ENCODE results near the gene GPC3.

GRCh38 chrX:133598601-133599335 lies 386.6 kb downstream of the GPC3 start:
- no peak for TF ChIP-seq POLR2A (IDR thresholded peaks at IDR 0.05; ENCODE audit: low read depth, low read length)
- TF ChIP-seq RAD21 (IDR thresholded peaks at IDR 0.05; ENCODE audit: low read length): no peak
- no peak for TF ChIP-seq CTCF (conservative IDR thresholded peaks at IDR 0.05; ENCODE audit: low read depth, low read length)
- no peak for TF ChIP-seq MAZ (IDR thresholded peaks at IDR 0.05; ENCODE audit: borderline replicate concordance, low read depth, low read length)
- TF ChIP-seq CEBPB (IDR thresholded peaks at IDR 0.05; ENCODE audit: low read depth, low read length): no peak
- TF ChIP-seq, protein P1, sequence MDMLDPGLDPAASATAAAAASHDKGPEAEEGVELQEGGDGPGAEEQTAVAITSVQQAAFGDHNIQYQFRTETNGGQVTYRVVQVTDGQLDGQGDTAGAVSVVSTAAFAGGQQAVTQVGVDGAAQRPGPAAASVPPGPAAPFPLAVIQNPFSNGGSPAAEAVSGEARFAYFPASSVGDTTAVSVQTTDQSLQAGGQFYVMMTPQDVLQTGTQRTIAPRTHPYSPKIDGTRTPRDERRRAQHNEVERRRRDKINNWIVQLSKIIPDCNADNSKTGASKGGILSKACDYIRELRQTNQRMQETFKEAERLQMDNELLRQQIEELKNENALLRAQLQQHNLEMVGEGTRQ (IDR thresholded peaks at IDR 0.05; ENCODE audit: low read depth, low read length): no peak
- TF ChIP-seq MXI1 (IDR thresholded peaks at IDR 0.05; ENCODE audit: borderline replicate concordance, low read depth, low read length): no peak
- TF ChIP-seq RCOR1 (IDR thresholded peaks at IDR 0.05; ENCODE audit: insufficient replicate concordance, low read length): no peak
- TF ChIP-seq, protein P2, sequence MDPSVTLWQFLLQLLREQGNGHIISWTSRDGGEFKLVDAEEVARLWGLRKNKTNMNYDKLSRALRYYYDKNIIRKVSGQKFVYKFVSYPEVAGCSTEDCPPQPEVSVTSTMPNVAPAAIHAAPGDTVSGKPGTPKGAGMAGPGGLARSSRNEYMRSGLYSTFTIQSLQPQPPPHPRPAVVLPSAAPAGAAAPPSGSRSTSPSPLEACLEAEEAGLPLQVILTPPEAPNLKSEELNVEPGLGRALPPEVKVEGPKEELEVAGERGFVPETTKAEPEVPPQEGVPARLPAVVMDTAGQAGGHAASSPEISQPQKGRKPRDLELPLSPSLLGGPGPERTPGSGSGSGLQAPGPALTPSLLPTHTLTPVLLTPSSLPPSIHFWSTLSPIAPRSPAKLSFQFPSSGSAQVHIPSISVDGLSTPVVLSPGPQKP (IDR thresholded peaks at IDR 0.05; ENCODE audit: borderline replicate concordance, low read depth, low read length): no peak
- no peak for TF ChIP-seq SMC3 (IDR thresholded peaks at IDR 0.05; ENCODE audit: low read depth, low read length)
- no peak for TF ChIP-seq NFE2L2 (IDR thresholded peaks at IDR 0.05; ENCODE audit: low read depth, low read length)
- TF ChIP-seq FOS (IDR thresholded peaks at IDR 0.05; ENCODE audit: low read depth, low read length): no peak

Data from IMR-90 (cell line).